ENCODE measurements around the gene VIP. TPM values are rescaled to one million over a fixed set of nuclear protein-coding genes. Genes with fewer than 3 reads are reported as not detected.

VIP gene
- total and polyA plus RNA-seq, 12 donors, result 0.22 to 19.5 (median 1.4) TPM; not detected in 3

DNA sequence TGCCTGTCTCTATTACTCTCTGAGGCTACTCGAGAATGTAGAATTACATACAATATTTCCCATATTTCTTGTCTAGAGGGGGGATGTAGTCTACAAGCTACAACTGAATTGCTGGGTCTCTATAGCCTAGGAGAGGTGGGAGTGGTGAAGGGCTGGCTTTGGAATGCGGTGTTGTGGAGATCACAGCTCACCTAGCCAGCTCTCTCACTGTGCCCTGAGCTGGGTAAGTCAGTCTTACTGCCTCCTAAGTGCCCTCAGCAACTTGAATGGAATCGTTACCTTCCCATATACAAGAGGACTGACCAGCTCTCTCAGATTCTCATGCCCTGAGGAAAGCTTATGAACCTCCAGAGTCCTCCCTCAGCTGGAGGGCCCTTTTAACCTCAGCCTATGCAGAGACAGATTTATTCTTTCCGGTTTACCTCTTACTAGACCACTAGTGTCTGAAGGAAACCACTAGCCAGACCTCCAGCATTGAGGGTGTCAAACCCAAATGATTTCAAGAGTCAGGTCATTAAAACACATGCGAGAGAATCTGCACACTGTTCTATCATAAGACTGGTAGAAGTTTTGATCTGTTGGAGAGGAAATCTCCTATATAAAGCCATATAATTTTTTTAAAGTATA lies 20.6 kb downstream of the VIP start:
- DNase-seq, result no peak
- Histone ChIP-seq H3K36me3 (replicated peaks in 1 of 2) (no peaks in the 10 kb centered on the region), H3K4me1 (replicated peaks in 1 of 2) (no peaks in the 10 kb centered on the region), H3K27ac (no peak overlapping the region), H3K4me3 (no peak overlapping the region), H3K9me3 (replicated peaks in 1 of 3) (no peaks in the 10 kb centered on the region), H3K27me3 (no peaks in the 10 kb centered on the region)
- TF ChIP-seq, protein P1, sequence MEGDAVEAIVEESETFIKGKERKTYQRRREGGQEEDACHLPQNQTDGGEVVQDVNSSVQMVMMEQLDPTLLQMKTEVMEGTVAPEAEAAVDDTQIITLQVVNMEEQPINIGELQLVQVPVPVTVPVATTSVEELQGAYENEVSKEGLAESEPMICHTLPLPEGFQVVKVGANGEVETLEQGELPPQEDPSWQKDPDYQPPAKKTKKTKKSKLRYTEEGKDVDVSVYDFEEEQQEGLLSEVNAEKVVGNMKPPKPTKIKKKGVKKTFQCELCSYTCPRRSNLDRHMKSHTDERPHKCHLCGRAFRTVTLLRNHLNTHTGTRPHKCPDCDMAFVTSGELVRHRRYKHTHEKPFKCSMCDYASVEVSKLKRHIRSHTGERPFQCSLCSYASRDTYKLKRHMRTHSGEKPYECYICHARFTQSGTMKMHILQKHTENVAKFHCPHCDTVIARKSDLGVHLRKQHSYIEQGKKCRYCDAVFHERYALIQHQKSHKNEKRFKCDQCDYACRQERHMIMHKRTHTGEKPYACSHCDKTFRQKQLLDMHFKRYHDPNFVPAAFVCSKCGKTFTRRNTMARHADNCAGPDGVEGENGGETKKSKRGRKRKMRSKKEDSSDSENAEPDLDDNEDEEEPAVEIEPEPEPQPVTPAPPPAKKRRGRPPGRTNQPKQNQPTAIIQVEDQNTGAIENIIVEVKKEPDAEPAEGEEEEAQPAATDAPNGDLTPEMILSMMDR (IDR thresholded peaks at IDR 0.05), result no peak
- TF ChIP-seq POLR2A (IDR thresholded peaks at IDR 0.05), result no peak
- 58 to 73% (median 66%) methylated on average over 5 of the region's 5 CpGs for WGBS, 4 donors
- intact Hi-C loops (cut with DNase I), result no loop called here

DNA sequence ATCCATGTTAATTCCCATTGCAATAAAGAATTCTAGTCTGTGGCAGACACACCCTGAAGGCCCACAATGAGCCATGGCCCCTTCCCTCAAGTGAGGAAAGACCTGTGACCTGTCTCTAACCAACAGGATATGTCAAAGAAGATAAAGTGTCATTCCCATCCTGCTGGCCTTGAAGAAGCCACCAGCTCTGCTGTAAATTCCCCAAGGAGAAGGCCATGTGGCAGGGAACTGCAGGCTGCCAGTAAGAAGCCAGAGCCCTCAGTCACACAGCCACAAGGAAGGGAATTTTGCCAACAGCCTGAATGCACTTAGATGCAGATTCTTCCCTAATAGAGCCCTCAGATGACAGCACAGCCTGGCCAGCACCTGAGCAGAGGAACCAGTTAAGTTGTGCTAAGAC lies 24.8 kb downstream of the VIP start:
- Histone ChIP-seq H3K27me3 (no peaks in the 10 kb centered on the region), H3K4me3 (no peak overlapping the region), H3K27ac (no peak overlapping the region), H3K9me3 (replicated peaks in 1 of 3) (no peaks in the 10 kb centered on the region), H3K4me1 (replicated peaks in 1 of 2) (no peaks in the 10 kb centered on the region), H3K36me3 (replicated peaks in 1 of 2) (no peaks in the 10 kb centered on the region)
- DNase-seq, result peak in 5 of 7 donors; percentile 9 to 60 (median 13)
- TF ChIP-seq POLR2A (IDR thresholded peaks at IDR 0.05), result no peak
- TF ChIP-seq, protein P1 (IDR thresholded peaks at IDR 0.05), result no peak
- intact Hi-C loops (cut with DNase I), result no loop called here

DNA sequence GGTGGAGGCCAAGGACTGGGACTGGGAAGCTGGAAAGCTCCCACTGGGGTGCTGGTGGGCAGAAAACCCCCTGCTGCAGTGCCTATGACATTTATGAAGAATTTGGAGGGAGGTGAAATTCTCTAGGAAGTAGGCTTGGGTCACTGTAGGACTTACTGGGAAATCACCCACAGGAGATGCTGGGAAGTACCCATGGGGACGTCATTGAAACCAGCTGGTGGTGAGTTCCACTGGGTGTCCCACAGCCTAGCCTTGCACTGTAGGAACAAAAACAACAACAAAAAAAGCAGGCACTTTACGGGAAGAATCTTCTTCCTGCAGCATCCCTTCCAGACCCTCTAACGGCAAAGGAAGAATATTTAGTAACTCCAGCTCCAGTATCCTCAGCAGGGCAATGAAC lies 26.2 kb downstream of the VIP start:
- 68 to 85% (median 80%) methylated on average over 3 of the region's 3 CpGs for WGBS, 4 donors
- intact Hi-C loops (cut with DNase I), result no loop called here
- no peak overlapping the region for H3K27ac ChIP-seq

DNA sequence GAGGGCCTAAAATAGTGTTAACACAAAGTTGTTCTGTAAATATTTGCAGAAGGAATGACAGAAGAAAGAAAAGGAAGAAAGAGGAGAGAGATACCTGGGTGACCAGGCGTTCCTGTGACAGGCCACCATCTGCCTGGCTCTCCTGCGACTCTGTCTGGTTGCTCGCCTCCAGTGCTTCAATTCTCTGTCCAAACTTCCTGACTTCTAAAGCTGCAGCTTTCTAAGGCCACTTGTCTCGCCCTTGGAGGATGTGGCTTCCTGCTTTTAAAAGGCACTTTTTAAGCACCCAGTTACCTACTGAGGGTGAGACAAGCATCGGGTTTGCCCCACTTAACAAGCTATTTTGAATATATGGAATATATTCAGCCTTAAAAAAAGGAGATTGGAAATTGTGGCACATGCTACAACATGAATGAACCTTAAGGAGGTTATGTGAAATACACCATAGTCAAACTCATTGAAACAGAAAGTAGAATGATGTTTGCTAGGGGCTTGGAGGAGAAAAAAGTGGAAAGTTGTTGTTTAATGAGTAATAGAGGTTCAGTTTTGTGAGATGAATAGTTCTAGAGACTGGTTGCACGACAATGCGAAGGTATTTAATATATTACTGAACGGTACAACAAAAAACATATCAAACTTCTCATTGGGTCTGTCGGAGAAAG lies 32.8 kb downstream of the VIP start:
- intact Hi-C loops (cut with DNase I), result no loop called here
- H3K36me3 ChIP-seq (replicated peaks in 1 of 2), result no peaks in the 10 kb centered on the region
- DNase-seq, result no peak
- H3K27ac ChIP-seq, result no peak overlapping the region
- TF ChIP-seq, protein P1 (IDR thresholded peaks at IDR 0.05), result no peak
- no peak for TF ChIP-seq POLR2A (IDR thresholded peaks at IDR 0.05)
- H3K9me3 ChIP-seq (replicated peaks in 1 of 3), result no peaks in the 10 kb centered on the region
- no peak overlapping the region for H3K4me3 ChIP-seq
- no peaks in the 10 kb centered on the region for H3K27me3 ChIP-seq
- WGBS, 4 donors, result 63 to 73% (median 67%) methylated on average over 9 of the region's 9 CpGs
- H3K4me1 ChIP-seq (replicated peaks in 1 of 2), result no peaks in the 10 kb centered on the region

More for the DNA sequence above, 26.2 kb downstream of the VIP start:
- no peaks in the 10 kb centered on the region for H3K4me1 ChIP-seq (replicated peaks in 1 of 2)
- H3K27me3 ChIP-seq, result no peaks in the 10 kb centered on the region
- TF ChIP-seq POLR2A (IDR thresholded peaks at IDR 0.05), result no peak
- TF ChIP-seq, protein P1 (IDR thresholded peaks at IDR 0.05), result no peak
- H3K36me3 ChIP-seq (replicated peaks in 1 of 2), result no peaks in the 10 kb centered on the region
- no peak for DNase-seq
- no peaks in the 10 kb centered on the region for H3K9me3 ChIP-seq (replicated peaks in 1 of 3)
- no peak overlapping the region for H3K4me3 ChIP-seq
